ENCODE data around the gene RHBDF1.

RHBDF1 gene

GRCh38 chr16:72561-73548 lies at the start of gene RHBDF1:
Gene RHBDF1, minus strand, starts transcription at chr16:72631. Its CDS starts 7,616 bp downstream, at chr16:65015.
- H3K27me3 ChIP-seq (ENCODE audit: insufficient read depth, poor library complexity, severe bottlenecking): no peaks in the 10 kb centered on the region
- TF ChIP-seq CTCF (IDR thresholded peaks at IDR 0.05; ENCODE audit: poor library complexity, severe bottlenecking): peak; percentile 6
- peak within 1 kb of the TSS; percentile 57 for H3K4me3 ChIP-seq (ENCODE audit: severe bottlenecking)
- no peaks in the 10 kb centered on the region for H3K9me3 ChIP-seq (ENCODE audit: severe bottlenecking)
- DNase-seq (ENCODE audit: low spot score): no peak
- no peak for ATAC-seq (ENCODE audit: low read depth)
- peaks cover 21% of the 10 kb centered on the region for H3K4me1 ChIP-seq (ENCODE audit: insufficient read depth, poor library complexity, severe bottlenecking)
- peak within 1 kb of the TSS; percentile 81 for H3K27ac ChIP-seq (ENCODE audit: poor library complexity, severe bottlenecking)
- no peaks in the 10 kb centered on the region for H3K36me3 ChIP-seq (ENCODE audit: low read depth)

- no peak for ATAC-seq (ENCODE audit: low read depth)
- TF ChIP-seq CTCF (IDR thresholded peaks at IDR 0.05; ENCODE audit: poor library complexity, severe bottlenecking): no peak
- no peaks in the 10 kb centered on the region for H3K4me1 ChIP-seq (ENCODE audit: insufficient read depth, poor library complexity, severe bottlenecking)
- no peak overlapping the region for H3K27ac ChIP-seq (ENCODE audit: poor library complexity, severe bottlenecking)
- DNase-seq (ENCODE audit: low spot score): no peak
- peaks cover 24% of the 10 kb centered on the region for H3K36me3 ChIP-seq (ENCODE audit: low read depth)
- no peaks in the 10 kb centered on the region for H3K27me3 ChIP-seq (ENCODE audit: insufficient read depth, poor library complexity, severe bottlenecking)
- H3K9me3 ChIP-seq (ENCODE audit: severe bottlenecking): no peaks in the 10 kb centered on the region
- no peak overlapping the region for H3K4me3 ChIP-seq (ENCODE audit: severe bottlenecking)
Measured at GRCh38 chr16:120756-121155, 48.3 kb upstream of the RHBDF1 start.

- no peaks in the 10 kb centered on the region for H3K9me3 ChIP-seq (ENCODE audit: severe bottlenecking)
- TF ChIP-seq CTCF (IDR thresholded peaks at IDR 0.05; ENCODE audit: poor library complexity, severe bottlenecking): no peak
- DNase-seq (ENCODE audit: low spot score): no peak
Measured at GRCh38 chr16:119835-120491, 47.5 kb upstream of the RHBDF1 start.

GRCh38 chr16:119295-119694 lies 46.9 kb upstream of the RHBDF1 start:
- no peaks in the 10 kb centered on the region for H3K9me3 ChIP-seq (ENCODE audit: severe bottlenecking)
- no peak overlapping the region for H3K27ac ChIP-seq (ENCODE audit: poor library complexity, severe bottlenecking)
- no peak overlapping the region for H3K4me3 ChIP-seq (ENCODE audit: severe bottlenecking)
- no peak for TF ChIP-seq CTCF (IDR thresholded peaks at IDR 0.05; ENCODE audit: poor library complexity, severe bottlenecking)
- no peak for ATAC-seq (ENCODE audit: low read depth)
- DNase-seq (ENCODE audit: low spot score): no peak
- H3K27me3 ChIP-seq (ENCODE audit: insufficient read depth, poor library complexity, severe bottlenecking): no peaks in the 10 kb centered on the region
- H3K36me3 ChIP-seq (ENCODE audit: low read depth): peaks cover 27% of the 10 kb centered on the region
- H3K4me1 ChIP-seq (ENCODE audit: insufficient read depth, poor library complexity, severe bottlenecking): no peaks in the 10 kb centered on the region

More at GRCh38 chr16:119835-120491, 47.5 kb upstream of the RHBDF1 start:
- H3K27ac ChIP-seq (ENCODE audit: poor library complexity, severe bottlenecking): no peak overlapping the region
- no peak overlapping the region for H3K4me3 ChIP-seq (ENCODE audit: severe bottlenecking)
- no peak for ATAC-seq (ENCODE audit: low read depth)
- peaks cover 27% of the 10 kb centered on the region for H3K36me3 ChIP-seq (ENCODE audit: low read depth)
- H3K27me3 ChIP-seq (ENCODE audit: insufficient read depth, poor library complexity, severe bottlenecking): no peaks in the 10 kb centered on the region
- H3K4me1 ChIP-seq (ENCODE audit: insufficient read depth, poor library complexity, severe bottlenecking): no peaks in the 10 kb centered on the region

Data from RWPE2 (cell line).